NCI-H1436 (cell line): ENCODE results near the gene CXCR6.
"Not testable (repeated sequence)": the region's sequence is repeated elsewhere in the genome, so short reads cannot be mapped to it uniquely, and the experiment has no call there.

Source experiments
- DNase-seq: peaks from one replicate; lab custom pipeline; 2025; lab: John Stamatoyannopoulos, UW

CXCR6 gene

DNA sequence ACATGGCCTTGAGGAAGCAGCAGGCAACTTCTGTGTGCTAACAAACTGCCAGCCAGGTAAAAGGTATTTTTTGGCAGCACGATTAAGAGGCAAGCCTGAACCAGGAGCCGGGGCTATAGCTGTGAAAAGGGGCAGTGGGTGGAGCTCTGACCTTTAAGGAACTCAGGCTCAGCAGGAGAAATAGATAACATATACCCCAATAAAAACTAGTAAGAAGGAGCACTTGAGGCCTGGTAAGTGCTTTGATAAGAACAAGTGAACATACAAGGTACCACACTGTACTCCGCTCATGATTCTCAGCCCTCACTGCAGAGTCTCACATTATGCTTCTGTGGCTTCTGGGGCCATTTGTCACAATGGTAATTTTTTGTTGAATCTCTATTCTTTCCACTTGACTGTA lies 46.9 kb downstream of the CXCR6 start:
- DNase-seq: no peak

DNA sequence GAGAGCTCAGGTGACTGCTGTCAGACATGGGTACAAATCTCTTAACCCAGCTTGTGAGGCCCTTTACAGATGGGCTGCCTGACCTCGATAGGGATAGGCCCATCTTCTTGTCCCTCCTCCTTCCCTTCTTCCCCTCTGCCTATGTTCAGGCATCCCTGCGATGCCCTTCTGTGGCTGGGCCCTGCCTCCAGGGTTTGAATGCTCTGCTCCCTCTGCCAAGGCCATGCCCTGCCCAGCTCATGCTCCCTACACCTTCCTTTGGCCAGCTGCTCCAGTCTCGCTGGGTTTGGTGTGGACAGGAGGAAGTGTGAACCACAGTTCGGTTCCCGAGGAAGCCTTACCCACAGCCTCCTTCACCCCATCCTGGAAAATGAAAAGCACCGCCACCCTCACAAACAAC lies 48.1 kb downstream of the CXCR6 start:
- DNase-seq: no peak

DNA sequence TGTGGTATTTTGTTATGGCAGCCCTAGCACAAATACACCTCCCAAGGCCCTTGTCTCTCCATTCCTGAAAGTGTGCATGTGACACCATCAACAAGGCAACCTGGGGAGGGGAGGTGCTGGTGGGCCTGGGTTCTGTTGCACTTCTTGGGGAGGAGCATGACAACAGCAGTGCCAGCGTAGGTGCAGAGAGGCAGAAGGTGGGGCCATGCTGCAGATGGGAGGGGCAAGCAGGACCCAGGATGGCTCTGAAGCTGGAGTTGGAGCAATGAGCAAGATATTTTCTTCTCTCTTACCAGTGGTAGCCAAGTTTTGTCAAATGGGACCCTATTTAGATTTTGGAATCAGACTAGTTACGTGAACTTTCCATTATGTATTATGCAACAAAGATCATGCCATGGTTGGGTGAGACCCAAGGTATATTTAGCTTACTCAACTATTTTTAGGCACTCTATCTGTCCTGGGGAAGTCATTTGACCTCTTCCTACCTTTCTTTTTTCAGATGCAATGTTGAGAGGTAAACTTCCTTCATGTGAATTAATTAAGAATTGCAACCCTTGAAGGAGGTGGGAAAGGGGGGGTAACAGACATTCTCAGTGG lies 49.0 kb downstream of the CXCR6 start:
- no peak for DNase-seq

DNA sequence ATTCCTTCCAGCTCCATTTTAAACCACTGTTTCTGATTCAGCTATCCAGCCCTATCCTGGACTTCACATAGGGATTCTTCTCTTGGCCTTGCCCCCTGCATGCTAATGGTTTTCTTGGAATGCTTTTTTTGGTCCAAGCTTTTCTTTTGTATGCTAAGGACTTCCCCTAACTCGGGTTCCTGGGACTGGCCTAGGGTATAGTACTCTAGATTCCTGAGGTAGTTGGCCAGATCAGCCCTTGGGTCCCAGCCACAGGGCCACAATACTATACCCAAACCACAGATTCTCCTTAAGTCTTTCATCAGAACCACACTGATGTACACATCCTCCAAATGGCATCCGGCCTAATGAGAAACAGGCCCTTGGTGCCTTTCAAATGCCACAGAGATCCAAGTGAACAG lies 49.6 kb downstream of the CXCR6 start:
- no peak for DNase-seq

DNA sequence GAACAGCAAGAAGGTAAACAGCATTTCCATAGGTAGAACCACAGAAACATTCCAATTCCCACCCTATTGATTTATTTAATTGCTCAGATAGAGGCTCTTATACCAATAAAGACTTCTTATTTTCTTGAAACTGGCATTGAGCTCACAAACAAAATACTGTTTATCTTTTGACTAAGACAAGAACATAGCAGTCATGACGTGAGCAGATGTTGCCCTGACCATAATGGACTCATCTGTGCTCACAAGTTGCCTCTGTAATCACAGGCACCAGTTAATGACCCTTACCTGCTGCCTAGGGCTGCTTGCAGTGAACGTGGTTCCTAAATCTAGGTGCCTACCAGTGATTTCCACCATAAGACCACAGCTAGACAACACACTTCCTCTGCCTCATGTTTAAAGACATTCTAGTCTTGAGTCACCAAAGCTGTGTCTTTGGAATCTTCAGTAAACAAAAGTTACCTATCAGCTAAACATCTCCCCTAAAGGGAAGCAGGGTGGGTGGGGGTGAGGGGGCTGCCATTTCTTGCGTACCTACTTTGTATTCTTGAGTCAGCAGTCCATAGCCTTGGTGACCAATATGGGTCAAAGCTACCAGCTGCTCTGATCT lies 50.3 kb downstream of the CXCR6 start:
- no peak for DNase-seq

DNA sequence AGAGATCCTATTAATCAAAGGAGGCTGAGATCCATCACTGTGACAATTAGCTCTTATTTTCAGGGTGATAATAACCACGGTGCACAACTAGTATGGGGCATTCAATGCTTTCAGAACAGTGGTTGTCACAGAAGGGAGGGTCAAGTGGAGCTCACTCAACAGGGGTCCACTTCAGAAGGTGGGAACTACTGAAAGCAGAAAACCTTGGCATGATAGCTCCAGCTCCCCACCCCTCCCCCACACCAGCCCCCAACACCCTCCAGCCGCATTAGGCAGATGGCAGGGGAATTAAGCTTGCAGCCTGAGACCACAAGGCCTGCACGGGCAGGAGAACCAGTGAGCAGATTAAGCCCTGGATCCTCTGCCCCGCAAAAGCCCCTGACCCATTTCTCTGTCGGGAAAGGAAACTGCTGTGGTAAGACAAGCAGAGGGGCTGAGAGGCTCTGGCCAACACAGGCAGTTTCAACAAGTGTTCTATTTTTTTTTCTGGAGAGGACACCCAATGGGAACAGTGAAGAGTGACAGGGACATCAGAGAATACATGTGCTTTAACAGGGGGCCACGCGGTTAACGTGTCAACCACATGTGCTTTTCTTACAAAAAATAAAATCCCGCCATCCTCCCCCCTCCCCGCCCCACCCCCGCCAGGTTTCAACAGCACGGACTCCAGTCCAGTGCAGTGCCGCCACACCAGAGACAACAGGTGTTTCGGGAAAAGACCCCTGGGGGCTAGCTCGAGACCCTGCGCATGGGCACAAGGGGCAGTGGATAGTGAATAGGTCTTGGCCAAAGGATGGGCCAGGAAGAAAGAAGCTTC lies 51.4 kb downstream of the CXCR6 start:
- no peak for DNase-seq

DNA sequence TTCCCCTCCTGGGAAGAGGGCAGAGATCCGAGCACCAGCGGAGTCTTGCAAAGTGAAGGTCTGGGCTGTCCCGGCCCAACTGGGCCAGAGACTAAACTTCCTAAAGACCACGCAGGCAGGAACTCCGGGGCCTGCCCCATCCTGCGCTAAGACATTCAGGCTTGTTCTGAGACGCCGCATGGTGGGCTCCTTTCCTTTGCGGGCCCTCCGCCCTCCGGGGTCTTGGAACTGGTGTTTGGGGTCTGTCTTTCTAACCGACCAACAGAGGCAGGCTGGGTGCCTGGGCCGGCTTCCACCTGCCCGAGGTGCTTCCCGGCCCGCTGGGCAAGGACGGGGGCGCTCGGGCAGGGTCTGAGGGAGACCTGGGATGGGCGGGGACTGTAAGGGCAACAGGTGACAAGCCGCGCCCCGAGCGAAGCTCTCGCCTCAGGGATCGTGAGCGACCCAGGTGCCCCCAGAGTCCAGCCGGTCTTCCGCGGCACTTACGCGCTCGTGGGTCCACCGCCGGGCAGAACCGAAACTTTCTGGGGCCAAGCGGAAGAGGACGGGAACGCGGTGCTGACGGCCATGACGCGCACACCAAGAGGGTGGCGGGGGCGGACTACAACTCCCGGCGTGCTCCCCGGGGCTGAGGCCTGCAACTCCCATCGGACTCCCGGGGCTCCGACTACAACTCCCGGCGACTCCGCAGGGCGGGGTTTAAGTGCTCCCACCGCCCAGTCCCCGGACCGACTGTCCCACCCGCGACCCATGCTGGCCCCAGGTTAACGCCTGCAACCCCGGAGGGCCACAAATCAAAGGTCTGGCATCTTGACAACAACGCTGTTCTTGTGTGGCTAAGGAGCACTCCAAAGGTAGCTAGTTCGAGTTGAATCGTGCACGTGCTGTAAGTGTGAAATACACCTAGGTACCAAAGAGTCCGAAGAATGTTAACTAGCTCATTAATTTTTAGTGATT lies 52.2 kb downstream of the CXCR6 start, which contains the start of gene FYCO1:
Gene FYCO1 (minus strand): TSS at position 589 of the 957 bp plus-strand sequence. CDS start 10,914 bp downstream, outside the sequence.
- peak; percentile 34 for DNase-seq

DNA sequence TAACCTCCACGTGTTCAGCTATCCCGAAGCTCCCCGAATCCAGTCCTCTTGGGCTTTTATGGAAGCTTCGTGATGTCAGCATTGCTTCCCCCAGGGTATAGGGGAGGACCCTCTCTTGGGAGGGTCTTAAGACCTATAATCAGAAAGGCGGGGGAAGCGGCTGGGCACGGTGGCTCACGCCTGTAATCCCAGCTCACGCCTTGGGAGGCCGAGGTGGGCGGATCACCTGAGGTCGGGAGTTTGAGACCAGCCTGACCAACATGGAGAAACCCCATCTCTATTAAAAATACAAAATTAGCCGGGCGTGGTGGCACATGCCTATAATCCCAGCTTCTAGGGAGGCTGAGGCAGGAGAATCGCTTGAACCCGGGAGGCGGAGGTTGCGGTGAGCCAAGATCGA lies 54.2 kb downstream of the CXCR6 start:
- DNase-seq: not testable (repeated sequence)

DNA sequence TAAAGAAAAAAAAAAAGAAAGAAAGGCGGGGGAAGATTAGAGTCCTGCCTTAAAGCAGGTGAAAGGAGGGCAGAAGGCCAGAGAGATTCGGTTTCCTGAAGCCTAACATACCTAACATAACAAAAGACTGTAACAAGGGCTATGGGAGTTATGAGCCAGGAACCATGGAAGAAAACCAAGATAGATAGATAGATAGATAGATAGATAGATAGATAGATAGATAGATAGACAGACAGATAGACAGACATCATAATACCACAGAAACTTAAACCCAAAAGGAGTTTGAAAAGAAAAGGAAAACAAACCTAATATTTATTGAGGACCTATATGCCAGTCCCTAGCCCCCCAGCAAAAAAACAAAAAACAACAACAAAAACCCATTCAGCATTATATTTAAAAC lies 54.7 kb downstream of the CXCR6 start:
- DNase-seq: no peak
